ENCODE data around the gene SLC30A4. TPM values are rescaled to one million over a fixed set of nuclear protein-coding genes. Genes with fewer than 3 reads are reported as not detected.

The SLC30A4 gene
- total RNA-seq, 1 donor from 2014 or later: 0.34 TPM

DNA sequence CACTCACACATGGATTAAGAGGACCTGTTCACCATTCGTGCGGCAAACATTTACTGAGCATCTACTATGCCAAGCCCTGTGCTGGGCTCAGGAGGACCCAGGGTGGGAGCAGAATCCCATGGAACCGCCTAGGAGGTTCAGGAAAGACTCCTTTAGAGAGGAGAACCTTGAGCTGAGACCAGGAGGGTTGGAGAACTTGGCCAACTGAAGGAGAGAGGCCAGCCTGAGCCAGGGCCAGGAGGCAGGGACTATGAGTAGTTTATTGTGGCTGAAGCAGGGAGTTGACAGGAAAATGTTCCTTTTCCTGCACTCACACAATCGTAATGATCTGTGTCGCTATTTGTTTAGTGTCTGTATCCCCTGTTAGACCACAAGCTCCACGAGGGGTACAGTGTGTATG, 71.3 kb downstream of the SLC30A4 start:
- Mint-ChIP-seq H3K4me3 (ENCODE audit: unreplicated experiment) (no peak overlapping the region), H3K27me3 (ENCODE audit: unreplicated experiment) (no peaks in the 10 kb centered on the region), H3K9me3 (ENCODE audit: unreplicated experiment) (peaks cover 1% of the 10 kb centered on the region), H3K27ac (ENCODE audit: unreplicated experiment) (no peak overlapping the region), H3K36me3 (ENCODE audit: unreplicated experiment) (peaks cover 4% of the 10 kb centered on the region), H3K4me1 (ENCODE audit: low read depth, unreplicated experiment) (peaks cover 5% of the 10 kb centered on the region)
- TF ChIP-seq, protein P1, sequence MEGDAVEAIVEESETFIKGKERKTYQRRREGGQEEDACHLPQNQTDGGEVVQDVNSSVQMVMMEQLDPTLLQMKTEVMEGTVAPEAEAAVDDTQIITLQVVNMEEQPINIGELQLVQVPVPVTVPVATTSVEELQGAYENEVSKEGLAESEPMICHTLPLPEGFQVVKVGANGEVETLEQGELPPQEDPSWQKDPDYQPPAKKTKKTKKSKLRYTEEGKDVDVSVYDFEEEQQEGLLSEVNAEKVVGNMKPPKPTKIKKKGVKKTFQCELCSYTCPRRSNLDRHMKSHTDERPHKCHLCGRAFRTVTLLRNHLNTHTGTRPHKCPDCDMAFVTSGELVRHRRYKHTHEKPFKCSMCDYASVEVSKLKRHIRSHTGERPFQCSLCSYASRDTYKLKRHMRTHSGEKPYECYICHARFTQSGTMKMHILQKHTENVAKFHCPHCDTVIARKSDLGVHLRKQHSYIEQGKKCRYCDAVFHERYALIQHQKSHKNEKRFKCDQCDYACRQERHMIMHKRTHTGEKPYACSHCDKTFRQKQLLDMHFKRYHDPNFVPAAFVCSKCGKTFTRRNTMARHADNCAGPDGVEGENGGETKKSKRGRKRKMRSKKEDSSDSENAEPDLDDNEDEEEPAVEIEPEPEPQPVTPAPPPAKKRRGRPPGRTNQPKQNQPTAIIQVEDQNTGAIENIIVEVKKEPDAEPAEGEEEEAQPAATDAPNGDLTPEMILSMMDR (IDR thresholded peaks at IDR 0.05; ENCODE audit: partially characterized antibody, unreplicated experiment): no peak
- DNase-seq: no peak

DNA sequence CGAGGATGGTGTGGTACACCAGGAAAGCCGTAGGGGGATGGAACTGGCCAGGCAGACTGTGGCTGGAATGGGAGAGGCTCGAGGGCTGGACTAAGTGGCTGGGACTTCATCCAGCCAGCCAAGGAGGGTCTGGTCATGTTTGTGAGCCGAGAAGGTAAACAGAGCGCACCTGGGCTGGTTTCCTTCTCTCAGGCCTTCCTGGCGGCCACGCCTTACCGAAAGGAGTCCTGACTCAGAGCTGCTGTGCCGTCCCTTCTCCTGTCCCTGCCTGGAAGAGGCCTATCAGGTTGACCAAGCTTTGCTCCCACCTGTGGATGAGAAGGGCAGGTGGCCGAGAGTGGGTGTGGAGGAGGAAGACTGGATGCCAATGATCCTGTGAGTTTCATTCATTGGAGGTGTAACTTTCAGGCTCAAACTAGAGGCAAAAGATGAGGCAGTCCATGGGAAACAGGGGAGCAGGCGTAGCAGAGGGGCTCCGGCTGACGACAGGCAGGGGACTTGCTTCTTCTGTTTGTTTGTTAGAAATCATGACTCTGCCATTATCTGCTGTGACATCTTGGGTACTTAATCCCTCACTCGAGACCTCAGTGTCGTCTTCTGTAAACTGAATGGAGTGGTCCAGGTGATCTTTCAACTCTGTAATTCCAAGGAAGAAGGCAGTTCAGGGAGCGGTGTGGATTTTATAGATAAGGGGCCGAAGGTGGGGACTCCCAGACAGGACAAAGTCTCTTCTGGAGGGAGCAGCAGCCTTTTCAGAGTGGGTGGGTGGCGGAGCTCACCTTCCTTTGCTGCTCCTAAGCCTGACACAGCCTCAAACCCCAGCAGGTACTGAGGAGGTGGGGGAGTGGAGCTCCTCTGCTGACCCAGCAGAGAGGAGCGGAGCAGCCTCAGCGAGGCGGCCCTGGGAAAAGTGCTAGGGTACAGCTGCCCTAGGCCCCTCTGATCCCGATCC, 72.4 kb downstream of the SLC30A4 start:
- DNase-seq: no peak
- H3K27ac Mint-ChIP-seq (ENCODE audit: unreplicated experiment): no peak overlapping the region
- H3K4me3 Mint-ChIP-seq (ENCODE audit: unreplicated experiment): no peak overlapping the region
- TF ChIP-seq, protein P1 (IDR thresholded peaks at IDR 0.05; ENCODE audit: partially characterized antibody, unreplicated experiment): no peak
- H3K27me3 Mint-ChIP-seq (ENCODE audit: unreplicated experiment): no peaks in the 10 kb centered on the region
- peaks cover 4% of the 10 kb centered on the region for H3K36me3 Mint-ChIP-seq (ENCODE audit: unreplicated experiment)
- H3K4me1 Mint-ChIP-seq (ENCODE audit: low read depth, unreplicated experiment): no peaks in the 10 kb centered on the region
- H3K9me3 Mint-ChIP-seq (ENCODE audit: unreplicated experiment): peaks cover 1% of the 10 kb centered on the region

DNA sequence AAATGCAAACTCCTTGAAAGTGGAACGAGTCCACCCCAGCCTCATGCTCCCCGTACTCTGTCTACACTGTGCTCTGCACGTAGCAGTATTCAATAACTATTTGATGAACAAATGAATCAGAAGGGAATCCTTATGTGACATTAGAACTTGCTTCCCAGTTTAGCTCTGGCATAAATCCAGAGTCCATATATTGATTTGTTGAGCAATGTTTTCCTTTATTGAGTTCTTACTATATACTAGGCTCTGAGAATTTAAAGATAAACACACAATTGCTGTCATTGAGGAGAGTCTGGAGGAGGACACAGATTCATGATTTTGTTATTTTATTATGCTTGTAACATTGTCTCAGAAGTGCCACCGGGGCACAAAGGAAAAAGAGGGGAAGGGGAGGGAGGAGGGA, 73.2 kb downstream of the SLC30A4 start:
- Mint-ChIP-seq H3K27me3 (ENCODE audit: unreplicated experiment) (no peaks in the 10 kb centered on the region), H3K4me1 (ENCODE audit: low read depth, unreplicated experiment) (no peaks in the 10 kb centered on the region), H3K27ac (ENCODE audit: unreplicated experiment) (no peak overlapping the region), H3K36me3 (ENCODE audit: unreplicated experiment) (peaks cover 10% of the 10 kb centered on the region), H3K4me3 (ENCODE audit: unreplicated experiment) (no peak overlapping the region), H3K9me3 (ENCODE audit: unreplicated experiment) (peaks cover 1% of the 10 kb centered on the region)
- DNase-seq: no peak
- TF ChIP-seq, protein P1 (IDR thresholded peaks at IDR 0.05; ENCODE audit: partially characterized antibody, unreplicated experiment): no peak

DNA sequence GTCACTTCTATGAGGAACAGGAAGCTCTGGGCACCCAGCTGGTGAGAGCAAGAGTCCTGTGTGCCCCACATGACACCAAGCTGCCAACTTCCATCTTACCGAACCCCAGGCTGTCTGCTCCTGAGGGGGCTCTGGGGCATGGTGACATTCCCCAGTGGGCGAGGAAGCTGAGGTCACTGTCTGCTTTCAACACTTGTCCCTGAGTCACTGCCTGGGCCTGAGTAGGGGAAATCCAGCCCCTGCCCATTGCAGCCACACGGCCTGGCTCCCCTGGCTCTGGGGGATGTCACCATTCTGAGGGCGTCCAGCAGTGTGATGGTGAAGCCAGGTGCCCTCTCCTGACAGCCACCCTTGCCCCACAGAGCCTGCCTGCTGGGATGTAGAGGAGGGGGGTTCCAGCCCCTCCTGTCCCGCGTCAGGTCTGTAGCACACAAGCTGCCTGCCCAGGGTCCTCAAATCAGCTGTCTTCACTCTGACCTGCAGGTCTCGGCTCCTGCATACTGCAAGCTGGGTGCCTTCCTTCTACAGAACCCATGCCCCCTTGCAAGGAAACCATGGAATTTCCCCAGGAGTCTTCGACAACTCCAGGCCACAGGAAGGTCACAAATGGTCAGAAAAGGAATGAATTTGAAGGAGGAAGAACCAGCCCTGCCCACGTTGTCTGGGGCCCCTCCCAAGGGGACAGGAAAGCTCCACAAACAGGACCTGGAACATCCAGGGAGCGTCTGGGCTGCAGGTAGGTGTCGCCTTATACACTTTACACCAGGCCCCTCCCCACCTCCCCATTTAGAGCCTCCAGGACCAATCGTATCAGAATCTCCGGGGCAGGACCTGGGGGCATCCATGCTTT, 74.3 kb downstream of the SLC30A4 start:
- Mint-ChIP-seq H3K27me3 (ENCODE audit: unreplicated experiment) (no peaks in the 10 kb centered on the region), H3K27ac (ENCODE audit: unreplicated experiment) (no peak overlapping the region), H3K4me3 (ENCODE audit: unreplicated experiment) (no peak overlapping the region), H3K36me3 (ENCODE audit: unreplicated experiment) (peaks cover 10% of the 10 kb centered on the region), H3K9me3 (ENCODE audit: unreplicated experiment) (peaks cover 1% of the 10 kb centered on the region), H3K4me1 (ENCODE audit: low read depth, unreplicated experiment) (no peaks in the 10 kb centered on the region)
- TF ChIP-seq, protein P1 (IDR thresholded peaks at IDR 0.05; ENCODE audit: partially characterized antibody, unreplicated experiment): no peak
- DNase-seq: no peak
